K562 (cell line): Measurements from ENCODE around the gene LILRA5. TPM values are rescaled to one million over a fixed set of nuclear protein-coding genes. Genes with fewer than 3 reads are reported as not detected.

Experiments used
- ATAC-seq: fragments of 200-7000 bp; cut with Tn5 transposase; 3 replicates; pipeline ENCODE4 v1.9.1; 2020; ENCODE audit warnings: moderate library complexity
- BruUV-seq: library from RNA; stranded (reverse); fragments of 400-500 nt; replicated peaks from 2 replicates; lab custom pipeline; 2021; lab: Mats Ljungman, UMichigan
- CTCF ChIA-PET: fragments of 300-600 bp; formaldehyde crosslinking; extraction: SDS; loops from one replicate; lab custom pipeline; 2021; ENCODE audit warnings: low intra/inter-chr PET ratio; lab: Yijun Ruan, JAX
- POLR2A ChIA-PET: fragments of 300-600, 350-650 bp; sonication (Branson Sonifier 250); formaldehyde crosslinking; extraction: SDS; loops from one replicate; lab custom pipeline; 2021; ENCODE audit warnings: antibody characterized with exemption, inconsistent platforms; lab: Yijun Ruan, JAX
- DNase-seq, 4 experiments: peaks; one replicate each; pipeline versions ENCODE4 v3.0.0 to v3.0.0-alpha.2; 2011 to 2018; ENCODE audit warnings: low spot score in 3 of 4, mixed read lengths in 3 of 4; ENCODE audit errors: extremely low read depth in 1 of 4
- FAIRE-seq: peaks from 2 replicates; lab custom pipeline; 2011; peaks lifted over from hg19 to GRCh38; lab: Jason Lieb, UNC
- H2AFZ ChIP-seq: 2 replicates; pipeline ENCODE4 v1.6.0; 2011; ENCODE audit warnings: low read depth, low read length, control low read depth, inconsistent platforms
- H3K27ac ChIP-seq: fragments of 200-600 bp; 3 replicates; pipeline ENCODE4 v1.8.0; 2011; ENCODE audit warnings: low read depth, mild to moderate bottlenecking, control low read depth, inconsistent platforms, low read length, moderate library complexity, mixed read lengths; ENCODE audit errors: extremely low read depth
- H3K27me3 ChIP-seq, 2 experiments: fragments of 300-600 bp in 1 of 2; 2 replicates in 1 of 2; 3 replicates in 1 of 2; pipeline versions ENCODE4 v1.6.0 to v1.8.0; 2011; ENCODE audit warnings: inconsistent platforms in 2 of 2, low read length in 2 of 2, mild to moderate bottlenecking in 1 of 2, mixed read lengths in 1 of 2, moderate library complexity in 1 of 2; ENCODE audit not compliant: control insufficient read depth in 2 of 2, insufficient read depth in 2 of 2
- H3K36me3 ChIP-seq: fragments of 300-600 bp; 3 replicates; pipeline ENCODE4 v1.8.0; 2011; ENCODE audit warnings: mild to moderate bottlenecking, low read length, inconsistent platforms; ENCODE audit not compliant: control insufficient read depth, insufficient read depth
- H3K4me1 ChIP-seq, 2 experiments: fragments of 200-600 bp in 1 of 2; replicated peaks in 1 of 2; 2 replicates in 1 of 2; 3 replicates in 1 of 2; pipeline versions ENCODE4 v1.5.1 to v1.8.0; 2011; ENCODE audit warnings: inconsistent platforms in 2 of 2, low read length in 2 of 2, mild to moderate bottlenecking in 1 of 2, mixed read lengths in 1 of 2, moderate library complexity in 1 of 2; ENCODE audit not compliant: control insufficient read depth in 2 of 2, insufficient read depth in 2 of 2
- H3K4me2 ChIP-seq: 2 replicates; pipeline ENCODE4 v1.6.1; 2011; ENCODE audit warnings: low read length, control low read depth, inconsistent platforms, mixed read lengths; ENCODE audit not compliant: insufficient read depth
- H3K4me3 ChIP-seq: fragments of 200-600 bp; sonication (generic), shearing (Covaris generic); 2 replicates; pipeline ENCODE4 v1.5.1; 2016; ENCODE audit warnings: control low read depth, inconsistent platforms
- H3K79me2 ChIP-seq: fragments of 200-600 bp; 3 replicates; pipeline ENCODE4 v1.8.0; 2011; ENCODE audit warnings: low read length, inconsistent platforms; ENCODE audit not compliant: control insufficient read depth, insufficient read depth
- H3K9ac ChIP-seq, 2 experiments: 2 replicates each; pipeline versions ENCODE4 v1.6.0 to v1.6.1; 2011; ENCODE audit warnings: low read depth in 2 of 2, low read length in 2 of 2, control low read depth in 1 of 2, inconsistent platforms in 1 of 2, mild to moderate bottlenecking in 1 of 2, mixed read lengths in 1 of 2; ENCODE audit not compliant: insufficient read depth in 1 of 2
- H3K9me1 ChIP-seq: one replicate; pipeline ENCODE4 v1.6.0; 2011; ENCODE audit warnings: inconsistent platforms, mild to moderate bottlenecking, low read length, moderate library complexity; ENCODE audit not compliant: control insufficient read depth, insufficient read depth
- H3K9me3 ChIP-seq: replicated peaks from 2 replicates; pipeline ENCODE4 v1.5.1; 2011; ENCODE audit warnings: low read depth, low read length, inconsistent platforms; ENCODE audit not compliant: control insufficient read depth, insufficient read depth
- H4K20me1 ChIP-seq: replicated peaks from 2 replicates; pipeline ENCODE4 v1.6.1; 2011; ENCODE audit warnings: low read length, inconsistent platforms, mixed read lengths; ENCODE audit not compliant: control insufficient read depth, insufficient read depth
- BDP1 ChIP-seq: IDR thresholded peaks from 3 replicates; pipeline ENCODE4 v1.6.1; 2011; ENCODE audit not compliant: insufficient read length, insufficient read depth
- BRD4 ChIP-seq: fragments of 200-600 bp; sonication (generic); IDR thresholded peaks from 2 replicates; pipeline ENCODE4 v1.6.1; 2017; ENCODE audit warnings: inconsistent platforms
- KLF6 ChIP-seq: fragments of 250-450 bp; sonication (Bioruptor Pico); IDR thresholded peaks from 2 replicates; pipeline ENCODE4 v1.4.0; 2020; ENCODE audit warnings: mild to moderate bottlenecking, moderate library complexity, borderline replicate concordance
- MEIS2 ChIP-seq: fragments of 450-650 bp; IDR thresholded peaks from 2 replicates; pipeline ENCODE4 v1.6.1; 2014; ENCODE audit warnings: mild to moderate bottlenecking; ENCODE audit not compliant: partially characterized antibody
- POLR2AphosphoS5 ChIP-seq: IDR thresholded peaks from 2 replicates; pipeline ENCODE4 v1.6.1; 2011; ENCODE audit warnings: mild to moderate bottlenecking, low read depth, low read length, moderate library complexity; ENCODE audit not compliant: control insufficient read depth, insufficient read depth
- POLR2H ChIP-seq: IDR thresholded peaks from 2 replicates; pipeline ENCODE4 v1.6.1; 2016; ENCODE audit warnings: missing genetic modification characterization, low read depth, mild to moderate bottlenecking, control low read depth, missing compliant biosample characterization, moderate library complexity
- PYGO2 ChIP-seq: fragments of 450-650 bp; IDR thresholded peaks from 2 replicates; pipeline ENCODE4 v1.6.1; 2016; ENCODE audit warnings: mild to moderate bottlenecking, missing genetic modification characterization, moderate library complexity, missing compliant biosample characterization
- RBM14 ChIP-seq: fragments of 200-400 bp; formaldehyde crosslinking; IDR thresholded peaks from 2 replicates; pipeline ENCODE4 v1.6.1; 2018; ENCODE audit warnings: low read depth, mild to moderate bottlenecking, low read length, moderate library complexity, borderline replicate concordance; ENCODE audit not compliant: insufficient read depth
- RBM39 ChIP-seq: fragments of 200-400 bp; formaldehyde crosslinking; optimal IDR thresholded peaks from 2 replicates; pipeline ENCODE3; 2018; ENCODE audit warnings: low read depth, low read length
- RFX5 ChIP-seq: IDR thresholded peaks from 2 replicates; pipeline ENCODE4 v1.6.1; 2011; ENCODE audit warnings: low read depth, mild to moderate bottlenecking, improper control_type of control experiment, low read length
- ZNF76 ChIP-seq: fragments of 250-450 bp; sonication (Bioruptor Pico); IDR thresholded peaks from 2 replicates; pipeline ENCODE4 v1.4.0; 2020; ENCODE audit warnings: mild to moderate bottlenecking, moderate library complexity, borderline replicate concordance
- WGBS: fragments of 100-300 bp; shearing (Covaris generic); methylation state at CpG from one replicate; pipeline ENCODE4 v1.1.6; 2016; ENCODE audit warnings: low coverage, mixed read lengths; ENCODE audit not compliant: insufficient coverage; ENCODE audit errors: missing lambda C conversion rate; 5-methylcytosine and 5-hydroxymethylcytosine counted together
- in situ Hi-C: fragments of 300-500 bp; cut with MboI; formaldehyde crosslinking; loops from 4 replicates; pipeline ENCODE4 v1.15.0; 2018; ENCODE audit warnings: inconsistent platforms, mixed read lengths
- intact Hi-C: fragments of 100-400 bp; cut with micrococcal nuclease; formaldehyde crosslinking; loops from 2 replicates; pipeline ENCODE4 v1.14.2; 2022
- polyA plus RNA-seq, 8 experiments: library from polyadenylated mRNA; depleted of rRNA in 4 of 8; stranded (reverse) in 5 of 8; unstranded in 3 of 8; fragments of >200 nt; fragmentation: Nextera tagmentation in 2 of 8; fragmentation: Illumina TruSeq in 1 of 8; extraction: Ambion mirVana in 2 of 8; extraction: Trizol in 1 of 8; gene quantifications; 2 replicates each; pipeline versions ENCODE4 v1.2.1 to v1.2.3, GENCODE V29; 2011 to 2014; ENCODE audit warnings: inconsistent platforms in 1 of 8, missing spikeins in 1 of 8
- total RNA-seq, 7 experiments: library from RNA; depleted of rRNA in 6 of 7; stranded (reverse); fragments of >200 nt in 6 of 7; fragmentation: Illumina TruSeq in 2 of 7; extraction: Trizol in 2 of 7; gene quantifications; 2 replicates each; pipeline versions ENCODE4 v1.2.1 to v1.2.3, GENCODE V29; 2011 to 2021; ENCODE audit warnings: low replicate concordance in 1 of 7
- TF ChIP-seq, protein P1 (sequence below): fragments of 250-450 bp; sonication (Bioruptor Pico); IDR thresholded peaks from 2 replicates; pipeline ENCODE4 v1.8.0; 2021; ENCODE audit warnings: borderline replicate concordance, mild to moderate bottlenecking, moderate library complexity; ENCODE audit not compliant: poor library complexity, severe bottlenecking
- TF ChIP-seq, protein P2 (sequence below): fragments of 250-450 bp; sonication (Bioruptor Pico); IDR thresholded peaks from 2 replicates; pipeline ENCODE4 v1.8.0; 2022; ENCODE audit warnings: moderate library complexity, mild to moderate bottlenecking, inconsistent platforms
- TF ChIP-seq, protein P3 (sequence below): sonication (generic); formaldehyde crosslinking; IDR thresholded peaks from 2 replicates; pipeline ENCODE4 v1.8.0; 2022; ENCODE audit warnings: mild to moderate bottlenecking, missing genetic modification reagents
- TF ChIP-seq, protein P4 (sequence below): fragments of 450-650 bp; IDR thresholded peaks from 2 replicates; pipeline ENCODE4 v1.6.1; 2014; ENCODE audit warnings: low read depth, mild to moderate bottlenecking, moderate library complexity, borderline replicate concordance
- TF ChIP-seq, protein P5 (sequence below): fragments of 450-650 bp; IDR thresholded peaks from 2 replicates; pipeline ENCODE4 v1.6.1; 2016; ENCODE audit warnings: missing biosample characterization, missing genetic modification characterization

LILRA5 gene
- total and polyA plus RNA-seq, 9 of the 15 experiments (the other 6 are each of a cell fraction or from before 2014, with no cell fraction given), result not detected

DNA sequence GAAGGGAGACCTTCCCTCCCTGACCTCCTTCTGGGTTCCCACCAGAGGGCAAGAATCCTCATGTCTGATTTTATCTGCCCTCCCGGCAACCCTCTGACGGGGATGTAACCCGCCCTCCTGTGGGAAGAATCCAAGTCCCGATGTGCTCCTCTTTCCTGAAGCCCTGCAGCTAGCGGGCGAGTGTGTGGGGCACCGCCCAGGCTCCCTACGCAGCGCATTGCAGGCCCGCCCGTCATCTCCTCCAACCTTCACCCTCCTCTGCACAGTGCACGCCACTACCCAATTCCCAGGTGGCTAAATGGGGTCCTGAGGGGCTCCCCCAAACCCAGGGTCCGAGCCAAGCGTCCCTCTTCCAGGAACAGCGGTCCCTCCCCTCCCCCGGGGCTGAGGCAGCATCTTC is 44.4 kb upstream of the LILRA5 start:
- Histone ChIP-seq H3K9me3 (no peaks in the 10 kb centered on the region), H3K79me2 (no peaks in the 10 kb centered on the region), H3K9ac (no peak overlapping the region), H3K9me1 (no peaks in the 10 kb centered on the region), H3K36me3 (no peaks in the 10 kb centered on the region), H3K4me1 (peaks cover 0 to 3% of the 10 kb centered on the region in 2 experiments; a peak in 2 of 5 replicates), H4K20me1 (no peaks in the 10 kb centered on the region), H3K4me2 (no peak overlapping the region), H3K27ac (no peak overlapping the region), H3K4me3 (no peak overlapping the region), H2AFZ (no peak overlapping the region), H3K27me3 (peaks cover 2 to 46% of the 10 kb centered on the region in 2 experiments; a peak in 3 of 5 replicates)
- intact Hi-C loops, result no loop called here
- in situ Hi-C loops, result no loop called here
- CTCF ChIA-PET, result interaction anchor here (0.5 kb wide), 1 partner anchor 24 kb away, joined by 3 read pairs; no protein-coding TSS in a partner anchor
- no TSS peak for BruUV-seq
- POLR2A ChIA-PET, result no interaction called here
- DNase-seq, result no peak
- ATAC-seq, result no peak
- 1% methylated on average over 16 of the region's 16 CpGs for WGBS
- FAIRE-seq, result no peak
- TF ChIP-seq KLF6 (CRISPR knock-in tag), result no peak
- TF ChIP-seq, protein P1, sequence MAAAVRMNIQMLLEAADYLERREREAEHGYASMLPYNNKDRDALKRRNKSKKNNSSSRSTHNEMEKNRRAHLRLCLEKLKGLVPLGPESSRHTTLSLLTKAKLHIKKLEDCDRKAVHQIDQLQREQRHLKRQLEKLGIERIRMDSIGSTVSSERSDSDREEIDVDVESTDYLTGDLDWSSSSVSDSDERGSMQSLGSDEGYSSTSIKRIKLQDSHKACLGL, result no peak
- no peak for TF ChIP-seq POLR2H (tag)
- TF ChIP-seq ZNF76 (CRISPR knock-in tag), result no peak
- TF ChIP-seq BRD4, result no peak
- no peak for TF ChIP-seq RBM14
- no peak for TF ChIP-seq MEIS2
- TF ChIP-seq, protein P2, sequence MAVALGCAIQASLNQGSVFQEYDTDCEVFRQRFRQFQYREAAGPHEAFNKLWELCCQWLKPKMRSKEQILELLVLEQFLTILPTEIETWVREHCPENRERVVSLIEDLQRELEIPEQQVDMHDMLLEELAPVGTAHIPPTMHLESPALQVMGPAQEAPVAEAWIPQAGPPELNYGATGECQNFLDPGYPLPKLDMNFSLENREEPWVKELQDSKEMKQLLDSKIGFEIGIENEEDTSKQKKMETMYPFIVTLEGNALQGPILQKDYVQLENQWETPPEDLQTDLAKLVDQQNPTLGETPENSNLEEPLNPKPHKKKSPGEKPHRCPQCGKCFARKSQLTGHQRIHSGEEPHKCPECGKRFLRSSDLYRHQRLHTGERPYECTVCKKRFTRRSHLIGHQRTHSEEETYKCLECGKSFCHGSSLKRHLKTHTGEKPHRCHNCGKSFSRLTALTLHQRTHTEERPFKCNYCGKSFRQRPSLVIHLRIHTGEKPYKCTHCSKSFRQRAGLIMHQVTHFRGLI, result no peak
- TF ChIP-seq RFX5, result no peak
- TF ChIP-seq, protein P3, sequence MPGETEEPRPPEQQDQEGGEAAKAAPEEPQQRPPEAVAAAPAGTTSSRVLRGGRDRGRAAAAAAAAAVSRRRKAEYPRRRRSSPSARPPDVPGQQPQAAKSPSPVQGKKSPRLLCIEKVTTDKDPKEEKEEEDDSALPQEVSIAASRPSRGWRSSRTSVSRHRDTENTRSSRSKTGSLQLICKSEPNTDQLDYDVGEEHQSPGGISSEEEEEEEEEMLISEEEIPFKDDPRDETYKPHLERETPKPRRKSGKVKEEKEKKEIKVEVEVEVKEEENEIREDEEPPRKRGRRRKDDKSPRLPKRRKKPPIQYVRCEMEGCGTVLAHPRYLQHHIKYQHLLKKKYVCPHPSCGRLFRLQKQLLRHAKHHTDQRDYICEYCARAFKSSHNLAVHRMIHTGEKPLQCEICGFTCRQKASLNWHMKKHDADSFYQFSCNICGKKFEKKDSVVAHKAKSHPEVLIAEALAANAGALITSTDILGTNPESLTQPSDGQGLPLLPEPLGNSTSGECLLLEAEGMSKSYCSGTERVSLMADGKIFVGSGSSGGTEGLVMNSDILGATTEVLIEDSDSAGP, result no peak
- no peak for TF ChIP-seq POLR2AphosphoS5
- TF ChIP-seq BDP1, result no peak
- TF ChIP-seq, protein P4, sequence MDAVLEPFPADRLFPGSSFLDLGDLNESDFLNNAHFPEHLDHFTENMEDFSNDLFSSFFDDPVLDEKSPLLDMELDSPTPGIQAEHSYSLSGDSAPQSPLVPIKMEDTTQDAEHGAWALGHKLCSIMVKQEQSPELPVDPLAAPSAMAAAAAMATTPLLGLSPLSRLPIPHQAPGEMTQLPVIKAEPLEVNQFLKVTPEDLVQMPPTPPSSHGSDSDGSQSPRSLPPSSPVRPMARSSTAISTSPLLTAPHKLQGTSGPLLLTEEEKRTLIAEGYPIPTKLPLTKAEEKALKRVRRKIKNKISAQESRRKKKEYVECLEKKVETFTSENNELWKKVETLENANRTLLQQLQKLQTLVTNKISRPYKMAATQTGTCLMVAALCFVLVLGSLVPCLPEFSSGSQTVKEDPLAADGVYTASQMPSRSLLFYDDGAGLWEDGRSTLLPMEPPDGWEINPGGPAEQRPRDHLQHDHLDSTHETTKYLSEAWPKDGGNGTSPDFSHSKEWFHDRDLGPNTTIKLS, result no peak
- TF ChIP-seq, protein P5, sequence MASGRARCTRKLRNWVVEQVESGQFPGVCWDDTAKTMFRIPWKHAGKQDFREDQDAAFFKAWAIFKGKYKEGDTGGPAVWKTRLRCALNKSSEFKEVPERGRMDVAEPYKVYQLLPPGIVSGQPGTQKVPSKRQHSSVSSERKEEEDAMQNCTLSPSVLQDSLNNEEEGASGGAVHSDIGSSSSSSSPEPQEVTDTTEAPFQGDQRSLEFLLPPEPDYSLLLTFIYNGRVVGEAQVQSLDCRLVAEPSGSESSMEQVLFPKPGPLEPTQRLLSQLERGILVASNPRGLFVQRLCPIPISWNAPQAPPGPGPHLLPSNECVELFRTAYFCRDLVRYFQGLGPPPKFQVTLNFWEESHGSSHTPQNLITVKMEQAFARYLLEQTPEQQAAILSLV (tag), result no peak
- TF ChIP-seq RBM39, result no peak
- no peak for TF ChIP-seq PYGO2 (tag)
